ENCODE results near the gene DYSF. TPM values are rescaled to one million over a fixed set of nuclear protein-coding genes. Genes with fewer than 3 reads are reported as not detected.

DYSF gene
- total RNA-seq, 2 experiments from 2014 or later, result not detected

DNA sequence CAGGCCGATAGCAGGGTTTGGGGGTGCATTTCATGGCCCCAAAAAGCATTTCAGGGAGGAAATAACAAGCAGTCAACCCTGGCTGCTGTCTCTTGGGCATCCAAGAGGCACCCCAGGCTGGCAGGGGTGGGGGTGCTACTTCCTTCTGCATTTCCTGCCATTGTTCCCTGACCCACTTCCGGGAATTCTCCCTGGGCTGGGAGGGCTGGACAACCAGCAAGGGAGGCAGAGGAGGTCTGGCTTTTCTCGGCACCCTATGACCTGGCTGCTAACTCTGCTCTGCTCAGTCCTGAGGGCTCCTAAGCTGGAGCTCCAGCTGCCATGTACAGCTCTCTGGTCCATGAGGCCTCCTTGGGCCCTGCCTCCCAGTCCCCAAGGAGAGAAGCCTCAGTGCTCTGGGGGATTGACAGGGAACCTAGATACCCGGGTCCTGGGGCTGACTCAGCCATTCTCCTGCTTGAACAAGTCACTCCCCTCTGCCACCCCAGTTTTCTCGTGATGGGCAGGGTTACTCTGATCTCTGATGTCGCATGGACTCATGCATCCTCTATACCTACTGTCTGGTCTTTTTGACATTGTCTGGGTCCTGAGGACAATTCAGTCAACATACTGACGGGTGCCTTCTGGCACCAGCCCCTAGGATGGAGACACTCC is 47.2 kb downstream of the DYSF start:
- H3K4me2 ChIP-seq (ENCODE audit: low read length), result no peak overlapping the region
- no peaks in the 10 kb centered on the region for H3K9me2 ChIP-seq (ENCODE audit: insufficient read depth, low read length)
- no peaks in the 10 kb centered on the region for H4K20me1 ChIP-seq (ENCODE audit: insufficient read depth, low read length)
- no peak overlapping the region for H2AFZ ChIP-seq (ENCODE audit: low read length)
- ChIA-PET POLR2A (no interaction called here), CTCF (ENCODE audit: unreplicated experiment) (no interaction called here)
- intact Hi-C loops (cut with micrococcal nuclease; ENCODE audit: unreplicated experiment), result no loop called here
- H3K79me2 ChIP-seq (ENCODE audit: insufficient read depth, low read depth, low read length), result no peaks in the 10 kb centered on the region
- no peak overlapping the region for H3K27ac ChIP-seq (ENCODE audit: low read depth, low read length, poor library complexity, severe bottlenecking)
- no TSS peak for BruUV-seq (replicated peaks)
- no peak overlapping the region for H3K4me3 ChIP-seq (ENCODE audit: low read depth, low read length, poor library complexity, severe bottlenecking)
- no peaks in the 10 kb centered on the region for H3K4me1 ChIP-seq (ENCODE audit: insufficient read depth, low read length, poor library complexity, severe bottlenecking)
- no peaks in the 10 kb centered on the region for H3K9me3 ChIP-seq (ENCODE audit: low read length)
- no peak for DNase-seq (ENCODE audit: low spot score)
- no peaks in the 10 kb centered on the region for H3K36me3 ChIP-seq (ENCODE audit: insufficient read depth, low read length)
- TF ChIP-seq EZH2phosphoT487 (IDR thresholded peaks at IDR 0.05; ENCODE audit: borderline replicate concordance, low read depth, low read length), result no peak
- TF ChIP-seq, protein P1, sequence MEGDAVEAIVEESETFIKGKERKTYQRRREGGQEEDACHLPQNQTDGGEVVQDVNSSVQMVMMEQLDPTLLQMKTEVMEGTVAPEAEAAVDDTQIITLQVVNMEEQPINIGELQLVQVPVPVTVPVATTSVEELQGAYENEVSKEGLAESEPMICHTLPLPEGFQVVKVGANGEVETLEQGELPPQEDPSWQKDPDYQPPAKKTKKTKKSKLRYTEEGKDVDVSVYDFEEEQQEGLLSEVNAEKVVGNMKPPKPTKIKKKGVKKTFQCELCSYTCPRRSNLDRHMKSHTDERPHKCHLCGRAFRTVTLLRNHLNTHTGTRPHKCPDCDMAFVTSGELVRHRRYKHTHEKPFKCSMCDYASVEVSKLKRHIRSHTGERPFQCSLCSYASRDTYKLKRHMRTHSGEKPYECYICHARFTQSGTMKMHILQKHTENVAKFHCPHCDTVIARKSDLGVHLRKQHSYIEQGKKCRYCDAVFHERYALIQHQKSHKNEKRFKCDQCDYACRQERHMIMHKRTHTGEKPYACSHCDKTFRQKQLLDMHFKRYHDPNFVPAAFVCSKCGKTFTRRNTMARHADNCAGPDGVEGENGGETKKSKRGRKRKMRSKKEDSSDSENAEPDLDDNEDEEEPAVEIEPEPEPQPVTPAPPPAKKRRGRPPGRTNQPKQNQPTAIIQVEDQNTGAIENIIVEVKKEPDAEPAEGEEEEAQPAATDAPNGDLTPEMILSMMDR (conservative IDR thresholded peaks at IDR 0.05; ENCODE audit: low read length), result no peak

DNA sequence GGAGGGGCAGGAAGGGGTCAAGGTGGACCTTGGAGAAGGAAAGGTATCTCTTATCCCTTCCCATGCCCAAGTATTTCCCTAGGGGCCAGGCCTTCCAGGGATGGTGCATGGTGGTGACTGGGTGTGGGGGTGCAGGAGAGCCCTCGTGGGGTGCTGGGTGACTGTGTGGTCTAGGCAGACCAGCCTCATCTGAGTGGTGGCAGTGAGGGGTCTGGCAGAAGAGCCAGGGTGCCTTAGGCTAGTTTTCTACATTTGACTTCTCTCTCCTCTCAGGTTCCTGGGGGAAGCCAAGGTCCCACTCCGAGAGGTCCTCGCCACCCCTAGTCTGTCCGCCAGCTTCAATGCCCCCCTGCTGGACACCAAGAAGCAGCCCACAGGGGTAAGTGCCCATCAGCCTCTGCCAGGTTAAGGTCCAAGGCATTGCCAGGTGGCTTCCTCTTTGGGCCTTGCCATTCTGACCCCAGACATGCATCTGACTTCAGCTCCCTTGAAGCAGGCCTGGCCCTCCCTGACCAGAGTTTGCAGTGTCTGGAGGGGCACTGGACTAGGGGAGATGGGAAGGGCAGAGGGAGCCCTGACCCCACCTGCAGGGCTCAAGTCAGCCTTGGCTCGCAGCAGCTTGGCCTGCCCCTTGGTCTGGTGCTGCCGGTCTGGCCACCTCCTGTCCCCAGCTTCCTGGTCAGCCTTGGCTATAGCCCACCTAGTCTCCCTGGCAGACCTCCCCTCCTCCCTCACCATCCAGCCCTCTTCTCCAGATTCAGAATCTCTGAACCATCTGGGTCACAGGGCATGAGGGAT is 49.8 kb downstream of the DYSF start:
- no peak for DNase-seq (ENCODE audit: low spot score)
- ChIA-PET CTCF (ENCODE audit: unreplicated experiment) (no interaction called here), POLR2A (no interaction called here)
- Histone ChIP-seq H3K36me3 (ENCODE audit: insufficient read depth, low read length) (no peaks in the 10 kb centered on the region), H3K27ac (ENCODE audit: low read depth, low read length, poor library complexity, severe bottlenecking) (no peak overlapping the region), H3K4me2 (ENCODE audit: low read length) (no peak overlapping the region), H4K20me1 (ENCODE audit: insufficient read depth, low read length) (no peaks in the 10 kb centered on the region), H3K4me1 (ENCODE audit: insufficient read depth, low read length, poor library complexity, severe bottlenecking) (no peaks in the 10 kb centered on the region), H2AFZ (ENCODE audit: low read length) (no peak overlapping the region), H3K9me2 (ENCODE audit: insufficient read depth, low read length) (no peaks in the 10 kb centered on the region), H3K9me3 (ENCODE audit: low read length) (no peaks in the 10 kb centered on the region), H3K79me2 (ENCODE audit: insufficient read depth, low read depth, low read length) (no peaks in the 10 kb centered on the region), H3K4me3 (ENCODE audit: low read depth, low read length, poor library complexity, severe bottlenecking) (no peak overlapping the region)
- TF ChIP-seq, protein P1 (conservative IDR thresholded peaks at IDR 0.05; ENCODE audit: low read length), result no peak
- TF ChIP-seq EZH2phosphoT487 (IDR thresholded peaks at IDR 0.05; ENCODE audit: borderline replicate concordance, low read depth, low read length), result no peak
- BruUV-seq (replicated peaks), result no TSS peak
- intact Hi-C loops (cut with micrococcal nuclease; ENCODE audit: unreplicated experiment), result no loop called here

DNA sequence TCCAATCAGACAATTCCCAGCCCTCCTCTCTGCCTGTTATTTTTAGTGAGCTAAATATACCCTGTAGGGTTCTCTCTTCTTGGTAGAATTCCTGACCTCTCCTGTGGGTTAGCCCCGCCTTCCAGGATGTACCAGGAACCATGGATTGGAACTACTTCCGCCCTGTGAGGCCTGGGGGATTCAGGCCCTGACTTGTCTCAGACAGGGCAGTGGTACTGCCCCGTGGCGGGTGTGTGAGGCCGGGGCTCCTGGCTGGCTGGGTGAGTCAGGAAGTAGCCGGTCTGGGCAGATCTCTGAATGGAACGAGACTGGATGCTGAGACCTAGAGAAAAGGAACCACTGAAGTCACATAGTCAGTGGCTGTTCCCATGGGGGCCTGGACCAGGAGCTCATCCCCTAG is 50.5 kb downstream of the DYSF start:
- Histone ChIP-seq H4K20me1 (ENCODE audit: insufficient read depth, low read length) (no peaks in the 10 kb centered on the region), H3K9me2 (ENCODE audit: insufficient read depth, low read length) (no peaks in the 10 kb centered on the region), H3K4me2 (ENCODE audit: low read length) (no peak overlapping the region), H2AFZ (ENCODE audit: low read length) (no peak overlapping the region), H3K4me3 (ENCODE audit: low read depth, low read length, poor library complexity, severe bottlenecking) (no peak overlapping the region), H3K36me3 (ENCODE audit: insufficient read depth, low read length) (no peaks in the 10 kb centered on the region), H3K4me1 (ENCODE audit: insufficient read depth, low read length, poor library complexity, severe bottlenecking) (no peaks in the 10 kb centered on the region), H3K79me2 (ENCODE audit: insufficient read depth, low read depth, low read length) (no peaks in the 10 kb centered on the region), H3K9me3 (ENCODE audit: low read length) (no peaks in the 10 kb centered on the region), H3K27ac (ENCODE audit: low read depth, low read length, poor library complexity, severe bottlenecking) (no peak overlapping the region)
- BruUV-seq (replicated peaks), result no TSS peak
- ChIA-PET POLR2A (no interaction called here), CTCF (ENCODE audit: unreplicated experiment) (no interaction called here)
- TF ChIP-seq, protein P1 (conservative IDR thresholded peaks at IDR 0.05; ENCODE audit: low read length), result no peak
- no peak for TF ChIP-seq EZH2phosphoT487 (IDR thresholded peaks at IDR 0.05; ENCODE audit: borderline replicate concordance, low read depth, low read length)
- intact Hi-C loops (cut with micrococcal nuclease; ENCODE audit: unreplicated experiment), result no loop called here
- no peak for DNase-seq (ENCODE audit: low spot score)
